HepG2 (cell line): ENCODE results near the gene CPEB3. TPM values are rescaled to one million over a fixed set of nuclear protein-coding genes. Genes with fewer than 3 reads are reported as not detected.
A peak's percentile ranks its signal among the peaks of the same experiment; 100 is the strongest.

Source experiments
- ATAD3A ChIP-seq: sonication (generic); formaldehyde crosslinking; IDR thresholded peaks from 2 replicates; pipeline ENCODE4 v1.4.0; 2020; ENCODE audit warnings: missing genetic modification reagents
- EED ChIP-seq: sonication (generic); formaldehyde crosslinking; IDR thresholded peaks from 2 replicates; pipeline ENCODE4 v1.5.0; 2020; ENCODE audit warnings: mild to moderate bottlenecking, missing genetic modification reagents
- GLMP ChIP-seq: sonication (generic); formaldehyde crosslinking; IDR thresholded peaks from 2 replicates; pipeline ENCODE4 v1.9.0; 2021; ENCODE audit warnings: missing genetic modification reagents, mild to moderate bottlenecking, borderline replicate concordance
- GPN1 ChIP-seq: sonication (generic); formaldehyde crosslinking; IDR thresholded peaks from 2 replicates; pipeline ENCODE4 v1.5.1; 2020; ENCODE audit warnings: missing genetic modification reagents, borderline replicate concordance
- HNRNPH1 ChIP-seq: fragments of 200-400 bp; formaldehyde crosslinking; optimal IDR thresholded peaks from 2 replicates; pipeline ENCODE3; 2017; ENCODE audit warnings: mild to moderate bottlenecking, low read depth, low read length
- KLF16 ChIP-seq, 2 experiments: sonication (generic) in 1 of 2; formaldehyde crosslinking in 1 of 2; IDR thresholded peaks; 2 replicates each; pipeline versions ENCODE4 v1.6.1 to v1.8.0; 2016 to 2023; ENCODE audit warnings: missing genetic modification reagents in 2 of 2, missing compliant biosample characterization in 1 of 2
- LBX2 ChIP-seq: sonication (generic); formaldehyde crosslinking; IDR thresholded peaks from 2 replicates; pipeline ENCODE4 v1.5.0; 2020; ENCODE audit warnings: missing genetic modification reagents, mild to moderate bottlenecking, borderline replicate concordance
- MXD4 ChIP-seq: IDR thresholded peaks from 2 replicates; pipeline ENCODE4 v1.6.1; 2016; ENCODE audit warnings: mild to moderate bottlenecking, missing biosample characterization, missing genetic modification reagents
- NFATC3 ChIP-seq: sonication (generic); formaldehyde crosslinking; IDR thresholded peaks from 2 replicates; pipeline ENCODE4 v1.5.1; 2020; ENCODE audit warnings: mild to moderate bottlenecking, missing genetic modification reagents
- ONECUT2 ChIP-seq: sonication (generic); formaldehyde crosslinking; IDR thresholded peaks from 2 replicates; pipeline ENCODE4 v1.4.0; 2020; ENCODE audit warnings: missing genetic modification reagents
- PBX3 ChIP-seq: sonication (generic); formaldehyde crosslinking; IDR thresholded peaks from 2 replicates; pipeline ENCODE4 v1.8.1; 2023; ENCODE audit warnings: missing genetic modification reagents, inconsistent platforms, borderline replicate concordance
- SP4 ChIP-seq: sonication (generic); formaldehyde crosslinking; IDR thresholded peaks from 2 replicates; pipeline ENCODE4 v1.8.1; 2023; ENCODE audit warnings: mild to moderate bottlenecking, missing genetic modification reagents
- SUZ12 ChIP-seq: fragments of 150-350 bp; IDR thresholded peaks from 2 replicates; pipeline ENCODE4 v1.6.1; 2014; ENCODE audit warnings: low read depth, low read length
- TSC22D2 ChIP-seq: sonication (generic); formaldehyde crosslinking; IDR thresholded peaks from 2 replicates; pipeline ENCODE4 v1.5.1; 2020; ENCODE audit warnings: missing genetic modification reagents, mild to moderate bottlenecking, borderline replicate concordance
- ZNF101 ChIP-seq: sonication (generic); formaldehyde crosslinking; IDR thresholded peaks from 2 replicates; pipeline ENCODE4 v1.4.0; 2020; ENCODE audit warnings: mild to moderate bottlenecking, low read depth, missing genetic modification reagents, borderline replicate concordance
- ZNF281 ChIP-seq: sonication (generic); formaldehyde crosslinking; IDR thresholded peaks from 2 replicates; pipeline ENCODE4 v1.4.0; 2020; ENCODE audit warnings: missing genetic modification reagents, borderline replicate concordance
- ZNF563 ChIP-seq: sonication (generic); formaldehyde crosslinking; IDR thresholded peaks from 2 replicates; pipeline ENCODE4 v1.8.0; 2022; ENCODE audit warnings: mild to moderate bottlenecking, moderate library complexity, missing genetic modification reagents
- ZNF749 ChIP-seq: sonication (generic); formaldehyde crosslinking; IDR thresholded peaks from 2 replicates; pipeline ENCODE4 v1.8.0; 2022; ENCODE audit warnings: mild to moderate bottlenecking, missing genetic modification reagents, moderate library complexity, borderline replicate concordance
- ZNF772 ChIP-seq: sonication (generic); formaldehyde crosslinking; IDR thresholded peaks from 2 replicates; pipeline ENCODE4 v1.5.0; 2020; ENCODE audit warnings: mild to moderate bottlenecking, missing genetic modification reagents
- polyA plus RNA-seq, 8 experiments: library from polyadenylated mRNA; depleted of rRNA in 3 of 8; stranded (reverse) in 7 of 8; unstranded in 1 of 8; fragments of >200 nt; fragmentation: Illumina TruSeq in 4 of 8; extraction: Trizol in 4 of 8; gene quantifications; 2 replicates each; pipeline versions ENCODE4 v1.2.1 to v1.2.3, GENCODE V29; 2011 to 2016; ENCODE audit warnings: low read depth in 4 of 8, missing spikeins in 1 of 8, mixed read lengths in 1 of 8; ENCODE audit not compliant: insufficient read depth in 1 of 8
- total RNA-seq, 5 experiments: library from RNA; depleted of rRNA; stranded (reverse); fragments of >200 nt; fragmentation: Illumina TruSeq; extraction: Trizol; gene quantifications; 2 replicates each; pipeline ENCODE4 v1.2.3, GENCODE V29; 2016; ENCODE audit warnings: low read depth in 1 of 5
- TF ChIP-seq, protein P1 (sequence below): sonication (generic); IDR thresholded peaks from 2 replicates; pipeline ENCODE4 v1.6.1; 2016; ENCODE audit warnings: low read depth, borderline replicate concordance
- TF ChIP-seq, protein P2 (sequence below): sonication (generic); formaldehyde crosslinking; IDR thresholded peaks from 2 replicates; pipeline ENCODE4 v1.5.0; 2020; ENCODE audit warnings: mild to moderate bottlenecking, missing genetic modification reagents

The CPEB3 gene
- total and polyA plus RNA-seq, 2 of the 13 experiments (the other 11 are each of a cell fraction or from before 2014, with no cell fraction given): 0.66 to 0.70 TPM

GRCh38 chr10:92239600-92240288 lies 51.1 kb downstream of the CPEB3 start (continued):
- TF ChIP-seq ZNF281 (CRISPR knock-in tag) (no peak), ATAD3A (CRISPR knock-in tag) (no peak), SUZ12 (no peak), EED (CRISPR knock-in tag) (no peak), ZNF772 (no peak), ZNF101 (CRISPR knock-in tag) (no peak), ZNF563 (peak; percentile 56; the same call in 1 of the 2 replicates), SP4 (peak; percentile 66), PBX3 (CRISPR knock-in tag) (no peak), TSC22D2 (CRISPR knock-in tag) (no peak), KLF16 (CRISPR knock-in tag; IDR thresholded peaks at IDR 0.05) (no peak), MXD4 (CRISPR knock-in tag) (no peak), GPN1 (CRISPR knock-in tag) (no peak), GLMP (CRISPR knock-in tag) (no peak), ZNF749 (no peak), HNRNPH1 (no peak), NFATC3 (CRISPR knock-in tag) (no peak), LBX2 (CRISPR knock-in tag) (0 out of 2 replicates have a peak, but pooled peaks have one; percentile 56), ONECUT2 (CRISPR knock-in tag) (no peak)
- TF ChIP-seq, protein P1, sequence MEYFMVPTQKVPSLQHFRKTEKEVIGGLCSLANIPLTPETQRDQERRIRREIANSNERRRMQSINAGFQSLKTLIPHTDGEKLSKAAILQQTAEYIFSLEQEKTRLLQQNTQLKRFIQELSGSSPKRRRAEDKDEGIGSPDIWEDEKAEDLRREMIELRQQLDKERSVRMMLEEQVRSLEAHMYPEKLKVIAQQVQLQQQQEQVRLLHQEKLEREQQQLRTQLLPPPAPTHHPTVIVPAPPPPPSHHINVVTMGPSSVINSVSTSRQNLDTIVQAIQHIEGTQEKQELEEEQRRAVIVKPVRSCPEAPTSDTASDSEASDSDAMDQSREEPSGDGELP: no peak; the same call in 1 of the 2 replicates
- TF ChIP-seq, protein P2, sequence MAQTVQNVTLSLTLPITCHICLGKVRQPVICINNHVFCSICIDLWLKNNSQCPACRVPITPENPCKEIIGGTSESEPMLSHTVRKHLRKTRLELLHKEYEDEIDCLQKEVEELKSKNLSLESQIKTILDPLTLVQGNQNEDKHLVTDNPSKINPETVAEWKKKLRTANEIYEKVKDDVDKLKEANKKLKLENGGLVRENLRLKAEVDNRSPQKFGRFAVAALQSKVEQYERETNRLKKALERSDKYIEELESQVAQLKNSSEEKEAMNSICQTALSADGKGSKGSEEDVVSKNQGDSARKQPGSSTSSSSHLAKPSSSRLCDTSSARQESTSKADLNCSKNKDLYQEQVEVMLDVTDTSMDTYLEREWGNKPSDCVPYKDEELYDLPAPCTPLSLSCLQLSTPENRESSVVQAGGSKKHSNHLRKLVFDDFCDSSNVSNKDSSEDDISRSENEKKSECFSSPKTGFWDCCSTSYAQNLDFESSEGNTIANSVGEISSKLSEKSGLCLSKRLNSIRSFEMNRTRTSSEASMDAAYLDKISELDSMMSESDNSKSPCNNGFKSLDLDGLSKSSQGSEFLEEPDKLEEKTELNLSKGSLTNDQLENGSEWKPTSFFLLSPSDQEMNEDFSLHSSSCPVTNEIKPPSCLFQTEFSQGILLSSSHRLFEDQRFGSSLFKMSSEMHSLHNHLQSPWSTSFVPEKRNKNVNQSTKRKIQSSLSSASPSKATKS: no peak
